Measurements from ENCODE around the gene MMAA.
A peak's percentile ranks its signal among the peaks of the same experiment; 100 is the strongest.

MMAA gene

DNA sequence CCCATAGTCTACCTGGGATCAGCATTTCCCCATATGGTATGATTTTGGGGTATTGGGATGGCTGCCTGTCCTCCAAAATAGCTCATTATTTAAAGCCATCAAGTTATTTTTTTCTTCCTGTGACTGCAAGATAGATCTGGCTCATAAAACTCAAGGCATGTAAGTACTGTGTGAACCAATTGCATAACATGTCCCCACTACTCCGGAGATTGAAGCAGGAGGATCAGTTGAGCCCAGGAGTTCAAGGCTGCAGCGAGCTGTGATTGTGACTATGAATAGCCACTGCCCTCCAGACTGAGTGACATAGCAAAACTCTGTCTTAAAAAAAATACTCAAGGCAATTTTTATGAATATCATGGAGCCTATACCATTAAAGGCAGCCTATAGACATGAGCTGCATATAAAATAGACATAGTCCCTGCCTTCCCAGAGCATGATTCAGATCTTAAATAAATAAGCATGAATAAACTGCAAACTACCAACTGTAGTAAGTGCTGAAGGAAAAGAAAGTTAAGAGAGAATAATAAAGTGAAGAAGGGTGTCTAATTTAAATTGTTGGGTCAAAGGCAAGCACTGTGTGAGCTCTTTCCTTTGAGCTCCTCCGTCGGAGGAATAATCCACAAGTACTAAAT, 16.9 kb upstream of the MMAA start:
- no peak for DNase-seq (ENCODE audit: extremely low read depth, low read depth)
- no peak overlapping the region for H3K4me3 ChIP-seq (replicated peaks; ENCODE audit: low read depth, low read length)
- TF ChIP-seq CTCF (IDR thresholded peaks at IDR 0.05; ENCODE audit: low read depth, low read length, missing control alignments): no peak

DNA sequence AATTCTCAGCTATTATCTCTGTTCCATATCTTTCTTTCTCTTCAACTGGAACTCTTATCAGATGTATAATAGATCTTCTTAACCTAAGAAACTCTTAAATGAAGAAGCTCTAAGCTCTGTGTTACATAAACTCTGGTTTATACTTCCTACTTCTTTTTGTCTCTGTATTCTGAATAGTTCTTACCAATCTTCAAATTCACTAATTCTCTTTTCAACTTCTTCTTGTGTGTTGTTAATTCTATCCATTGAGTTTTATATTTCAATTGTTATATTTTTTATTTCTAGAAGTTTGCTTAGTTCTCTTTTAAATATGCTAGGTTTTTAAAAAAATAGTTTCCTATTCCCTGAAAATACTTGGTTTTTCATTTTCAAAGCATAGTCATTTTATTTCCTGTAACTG, 13.2 kb upstream of the MMAA start:
- H3K4me3 ChIP-seq (replicated peaks; ENCODE audit: low read depth, low read length): no peak overlapping the region
- DNase-seq (ENCODE audit: extremely low read depth, low read depth): no peak
- no peak for TF ChIP-seq CTCF (IDR thresholded peaks at IDR 0.05; ENCODE audit: low read depth, low read length, missing control alignments)

- no peak overlapping the region for H3K4me3 ChIP-seq (replicated peaks; ENCODE audit: low read depth, low read length)
- DNase-seq (ENCODE audit: extremely low read depth, low read depth): peak; percentile 61
- peak; percentile 65 for TF ChIP-seq CTCF (IDR thresholded peaks at IDR 0.05; ENCODE audit: low read depth, low read length, missing control alignments)
These were observed 9.4 kb upstream of the MMAA start for GRCh38 chr4:145609481-145610427.

GRCh38 chr4:145613566-145614232, 5.5 kb upstream of the MMAA start:
- no peak for TF ChIP-seq CTCF (IDR thresholded peaks at IDR 0.05; ENCODE audit: low read depth, low read length, missing control alignments)
- DNase-seq (ENCODE audit: extremely low read depth, low read depth): no peak
- no peak overlapping the region for H3K4me3 ChIP-seq (replicated peaks; ENCODE audit: low read depth, low read length)

- H3K4me3 ChIP-seq (replicated peaks; ENCODE audit: low read depth, low read length): no peak overlapping the region
- no peak for DNase-seq (ENCODE audit: extremely low read depth, low read depth)
- no peak for TF ChIP-seq CTCF (IDR thresholded peaks at IDR 0.05; ENCODE audit: low read depth, low read length, missing control alignments)
These were observed 5.0 kb upstream of the MMAA start for GRCh38 chr4:145614233-145614610.

- no peak for DNase-seq (ENCODE audit: extremely low read depth, low read depth)
- peak overlapping the region; percentile 86 for H3K4me3 ChIP-seq (replicated peaks; ENCODE audit: low read depth, low read length)
- TF ChIP-seq CTCF (IDR thresholded peaks at IDR 0.05; ENCODE audit: low read depth, low read length, missing control alignments): no peak
These were observed 814 bp upstream of the MMAA start for GRCh38 chr4:145618210-145618931.
